D721Med (cell line): Measurements from ENCODE around the gene CCDC87.

Source experiments
- DNase-seq: peaks from one replicate; pipeline ENCODE4 v3.0.0; 2011; ENCODE audit warnings: low spot score; ENCODE audit not compliant: insufficient read length
- FAIRE-seq: peaks from 2 replicates; lab custom pipeline; 2011; peaks lifted over from hg19 to GRCh38; lab: Jason Lieb, UNC
- CTCF ChIP-seq: IDR thresholded peaks from 2 replicates; pipeline ENCODE4 v1.5.1; 2012; ENCODE audit warnings: mild to moderate bottlenecking, control low read depth; ENCODE audit not compliant: insufficient read depth; ENCODE audit errors: missing control alignments

Gene CCDC87

DNA sequence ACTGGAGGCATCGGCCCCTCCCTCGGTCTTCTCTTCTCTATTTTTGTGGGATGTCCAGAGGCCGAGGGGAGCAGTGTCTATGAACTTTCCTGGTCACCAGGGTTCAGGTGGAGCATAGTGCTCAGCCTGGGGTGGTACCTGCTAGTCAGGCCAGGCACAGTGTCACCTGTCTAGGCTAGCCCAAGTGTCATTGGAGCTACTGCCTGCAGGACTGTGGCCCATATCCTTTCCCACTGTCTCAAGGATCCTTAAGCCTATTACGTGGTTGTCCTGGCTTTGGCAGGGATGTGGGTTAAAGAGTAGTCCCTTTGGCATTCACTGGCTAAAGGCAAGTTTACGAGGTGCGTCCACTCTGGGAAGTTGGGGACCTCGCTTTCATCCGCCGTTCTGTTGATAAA is 32.9 kb upstream of the CCDC87 start:
- DNase-seq: no peak
- no peak for FAIRE-seq
- TF ChIP-seq CTCF: no peak

DNA sequence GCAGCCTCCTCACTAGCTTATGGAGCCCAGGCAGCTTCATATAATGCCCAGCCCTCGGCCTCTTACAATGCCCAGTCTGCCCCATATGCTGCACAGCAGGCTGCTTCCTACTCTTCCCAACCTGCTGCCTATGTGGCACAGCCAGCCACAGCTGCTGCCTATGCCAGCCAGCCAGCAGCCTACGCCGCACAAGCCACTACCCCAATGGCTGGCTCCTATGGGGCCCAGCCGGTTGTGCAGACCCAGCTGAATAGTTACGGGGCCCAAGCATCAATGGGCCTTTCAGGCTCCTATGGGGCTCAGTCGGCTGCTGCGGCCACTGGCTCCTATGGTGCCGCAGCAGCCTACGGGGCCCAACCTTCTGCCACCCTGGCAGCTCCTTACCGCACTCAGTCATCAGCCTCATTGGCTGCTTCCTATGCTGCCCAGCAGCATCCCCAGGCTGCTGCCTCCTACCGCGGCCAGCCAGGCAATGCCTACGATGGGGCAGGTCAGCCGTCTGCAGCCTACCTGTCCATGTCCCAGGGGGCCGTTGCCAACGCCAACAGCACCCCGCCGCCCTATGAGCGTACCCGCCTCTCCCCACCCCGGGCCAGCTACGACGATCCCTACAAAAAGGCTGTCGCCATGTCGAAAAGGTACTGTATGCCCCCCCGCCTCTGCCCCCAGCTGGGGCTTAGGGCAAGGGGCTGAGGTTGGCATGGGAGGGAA is 32.3 kb upstream of the CCDC87 start:
- FAIRE-seq (no peak), DNase-seq (no peak)
- no peak for TF ChIP-seq CTCF

GRCh38 chr11:66624450-66624849 is 31.6 kb upstream of the CCDC87 start:
- FAIRE-seq (no peak), DNase-seq (no peak)
- no peak for TF ChIP-seq CTCF

DNA sequence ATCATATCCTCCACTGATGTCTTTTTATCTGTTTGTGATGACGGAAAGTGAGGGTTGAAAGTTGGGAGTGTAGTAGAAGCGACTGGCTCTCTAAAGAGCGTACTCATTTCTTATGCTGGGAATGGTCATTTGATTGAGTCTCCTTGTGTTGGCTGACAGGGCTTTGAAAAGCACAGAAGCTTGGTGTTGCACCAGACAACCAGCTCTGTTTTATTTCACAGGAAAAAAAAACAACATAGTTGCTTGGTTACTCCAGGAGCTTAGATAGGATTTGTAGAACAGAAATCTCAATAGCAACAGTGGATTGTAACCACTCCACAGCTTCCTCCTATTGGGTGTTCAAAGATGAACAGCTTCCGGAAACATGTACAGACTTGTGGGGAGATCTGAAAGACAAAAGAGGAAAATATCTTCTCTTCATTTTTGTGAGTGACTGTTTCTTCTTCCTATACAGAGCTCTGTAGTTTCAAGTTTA is 26.3 kb upstream of the CCDC87 start:
- FAIRE-seq (no peak), DNase-seq (no peak)
- no peak for TF ChIP-seq CTCF

GRCh38 chr11:66617155-66617834 is 24.4 kb upstream of the CCDC87 start:
- TF ChIP-seq CTCF: no peak
- FAIRE-seq (no peak), DNase-seq (no peak)

- DNase-seq (peak; percentile 94), FAIRE-seq (no peak)
Observed at GRCh38 chr11:66616379-66617154, 23.7 kb upstream of the CCDC87 start, which contains the start of gene RBM14. RBM14 (plus strand) TSS chr11:66616630; CDS start chr11:66616721, 91 bp downstream.

More at GRCh38 chr11:66616379-66617154, 23.7 kb upstream of the CCDC87 start, which contains the start of gene RBM14:
- no peak for TF ChIP-seq CTCF
